ENCODE measurements around the gene GHRHR. TPM values are rescaled to one million over a fixed set of nuclear protein-coding genes. Genes with fewer than 3 reads are reported as not detected.
A peak's percentile ranks its signal among the peaks of the same experiment; 100 is the strongest.

GHRHR gene
- total RNA-seq, 4 donors from 2014 or later, result not detected

DNA sequence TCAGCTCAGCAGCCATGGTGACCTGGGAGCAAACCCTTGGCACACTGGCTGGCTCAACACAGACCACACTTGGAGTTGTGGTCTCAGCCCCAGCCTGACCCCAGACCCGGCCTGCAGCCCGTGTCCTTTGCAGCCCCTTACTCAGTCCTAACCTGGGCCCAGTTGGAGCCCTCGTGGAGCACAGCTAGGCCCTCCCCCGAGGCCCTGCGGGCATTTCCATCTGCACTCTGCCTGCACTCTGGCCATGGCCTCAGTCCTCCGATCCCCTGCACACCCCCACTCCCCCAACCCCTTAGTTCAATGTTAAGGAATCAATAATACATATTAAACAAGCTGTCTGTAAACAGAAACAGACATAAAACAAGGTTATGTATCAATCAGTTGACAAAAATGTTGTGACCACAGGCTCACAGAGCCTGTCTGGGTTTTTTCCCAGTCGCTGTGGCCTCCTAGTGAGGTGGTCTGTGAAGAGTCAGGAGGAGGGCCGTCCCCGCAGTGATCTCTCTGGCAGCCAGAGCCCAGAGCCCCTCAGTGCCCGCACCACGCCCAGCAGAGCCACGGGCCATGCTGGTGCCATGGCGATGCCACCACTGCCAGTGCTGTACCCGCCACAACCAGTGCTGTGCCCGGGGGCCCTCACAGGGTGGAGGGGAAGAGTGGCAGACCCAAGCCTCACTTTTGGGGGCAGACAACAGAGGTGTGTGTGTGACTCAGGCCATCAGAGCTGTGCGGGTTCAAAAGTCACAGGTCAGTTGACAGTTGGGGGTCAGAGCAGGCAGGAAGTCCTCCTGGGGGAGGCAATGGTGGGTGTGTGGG, 25.5 kb downstream of the GHRHR start:
- DNase-seq (ENCODE audit: extremely low spot score), result no peak
- H3K27ac ChIP-seq (replicated peaks in 1 of 4), result peak overlapping the region in 1 of 4 donors; percentile 10

DNA sequence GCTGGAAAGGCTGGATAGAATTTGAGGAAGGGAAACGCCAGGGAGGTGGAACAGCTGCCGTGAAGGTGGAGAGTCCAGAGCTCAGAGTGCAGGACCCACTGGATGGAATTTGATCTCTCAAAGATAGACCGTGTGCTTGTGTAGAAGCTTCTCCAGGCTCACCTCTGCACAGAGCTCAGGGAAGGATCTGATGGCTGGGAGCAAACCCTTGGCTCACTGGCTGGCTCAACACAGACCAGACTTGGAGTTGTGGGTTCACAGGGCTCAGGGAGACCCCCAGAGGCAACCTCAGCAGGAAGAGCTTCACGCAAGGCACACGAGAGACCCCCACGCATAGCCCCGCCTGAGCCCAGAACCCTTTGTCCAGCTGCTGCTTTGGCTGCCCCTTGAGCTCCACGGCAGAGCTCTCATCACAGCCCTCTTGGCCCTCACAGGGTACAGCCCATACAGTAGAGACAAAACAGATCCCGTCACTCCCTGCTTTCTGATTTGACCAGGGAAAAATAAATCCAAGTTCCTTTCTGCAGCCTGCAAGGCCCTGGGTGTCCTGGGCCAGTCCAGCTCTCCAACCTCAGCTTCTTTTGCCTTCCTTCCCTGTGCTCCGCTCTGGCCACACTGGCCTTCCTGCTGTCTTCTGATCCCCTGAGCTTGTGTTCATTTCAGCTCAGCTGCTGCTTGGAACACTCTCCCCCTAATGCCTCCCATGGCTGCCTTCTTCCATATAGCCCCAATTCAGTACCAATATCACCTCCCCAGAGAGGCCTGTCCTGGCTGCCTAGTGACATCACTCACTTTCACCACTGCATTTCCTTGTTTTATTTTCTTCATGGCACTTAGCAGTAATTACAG, 26.3 kb downstream of the GHRHR start:
- DNase-seq (ENCODE audit: extremely low spot score), result no peak
- H3K9me3 ChIP-seq, result no peaks in the 10 kb centered on the region
- H3K27me3 ChIP-seq, result peaks cover 0 to 16% (median 0%) of the 10 kb centered on the region in 4 donors
- H3K4me3 ChIP-seq, result no peak overlapping the region
- WGBS, result 84% methylated on average over 6 of the region's 10 CpGs
- H3K4me1 ChIP-seq, result peaks cover 0 to 21% (median 18%) of the 10 kb centered on the region in 4 donors
- no peaks in the 10 kb centered on the region for H3K36me3 ChIP-seq
- TF ChIP-seq EP300 (IDR thresholded peaks at IDR 0.05) (no peak), POLR2A (IDR thresholded peaks at IDR 0.05; ENCODE audit: low read depth) (no peak), POLR2AphosphoS5 (IDR thresholded peaks at IDR 0.05) (no peak)
- TF ChIP-seq, protein P1, sequence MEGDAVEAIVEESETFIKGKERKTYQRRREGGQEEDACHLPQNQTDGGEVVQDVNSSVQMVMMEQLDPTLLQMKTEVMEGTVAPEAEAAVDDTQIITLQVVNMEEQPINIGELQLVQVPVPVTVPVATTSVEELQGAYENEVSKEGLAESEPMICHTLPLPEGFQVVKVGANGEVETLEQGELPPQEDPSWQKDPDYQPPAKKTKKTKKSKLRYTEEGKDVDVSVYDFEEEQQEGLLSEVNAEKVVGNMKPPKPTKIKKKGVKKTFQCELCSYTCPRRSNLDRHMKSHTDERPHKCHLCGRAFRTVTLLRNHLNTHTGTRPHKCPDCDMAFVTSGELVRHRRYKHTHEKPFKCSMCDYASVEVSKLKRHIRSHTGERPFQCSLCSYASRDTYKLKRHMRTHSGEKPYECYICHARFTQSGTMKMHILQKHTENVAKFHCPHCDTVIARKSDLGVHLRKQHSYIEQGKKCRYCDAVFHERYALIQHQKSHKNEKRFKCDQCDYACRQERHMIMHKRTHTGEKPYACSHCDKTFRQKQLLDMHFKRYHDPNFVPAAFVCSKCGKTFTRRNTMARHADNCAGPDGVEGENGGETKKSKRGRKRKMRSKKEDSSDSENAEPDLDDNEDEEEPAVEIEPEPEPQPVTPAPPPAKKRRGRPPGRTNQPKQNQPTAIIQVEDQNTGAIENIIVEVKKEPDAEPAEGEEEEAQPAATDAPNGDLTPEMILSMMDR (IDR thresholded peaks at IDR 0.05), result no peak
- intact Hi-C loops (cut with DNase I), result no loop called here
- no peak overlapping the region for H3K27ac ChIP-seq (replicated peaks in 1 of 4)

More for the DNA sequence above, 25.5 kb downstream of the GHRHR start:
- peaks cover 0 to 16% (median 0%) of the 10 kb centered on the region in 4 donors for H3K27me3 ChIP-seq
- no peak overlapping the region for H3K4me3 ChIP-seq
- TF ChIP-seq POLR2AphosphoS5 (IDR thresholded peaks at IDR 0.05) (no peak), POLR2A (IDR thresholded peaks at IDR 0.05; ENCODE audit: low read depth) (no peak), EP300 (IDR thresholded peaks at IDR 0.05) (no peak)
- TF ChIP-seq, protein P1 (IDR thresholded peaks at IDR 0.05), result no peak
- H3K36me3 ChIP-seq, result no peaks in the 10 kb centered on the region
- intact Hi-C loops (cut with DNase I), result no loop called here
- H3K4me1 ChIP-seq, result peaks cover 0 to 23% (median 18%) of the 10 kb centered on the region in 4 donors
- WGBS, result 93% methylated on average over 13 of the region's 16 CpGs
- no peaks in the 10 kb centered on the region for H3K9me3 ChIP-seq

DNA sequence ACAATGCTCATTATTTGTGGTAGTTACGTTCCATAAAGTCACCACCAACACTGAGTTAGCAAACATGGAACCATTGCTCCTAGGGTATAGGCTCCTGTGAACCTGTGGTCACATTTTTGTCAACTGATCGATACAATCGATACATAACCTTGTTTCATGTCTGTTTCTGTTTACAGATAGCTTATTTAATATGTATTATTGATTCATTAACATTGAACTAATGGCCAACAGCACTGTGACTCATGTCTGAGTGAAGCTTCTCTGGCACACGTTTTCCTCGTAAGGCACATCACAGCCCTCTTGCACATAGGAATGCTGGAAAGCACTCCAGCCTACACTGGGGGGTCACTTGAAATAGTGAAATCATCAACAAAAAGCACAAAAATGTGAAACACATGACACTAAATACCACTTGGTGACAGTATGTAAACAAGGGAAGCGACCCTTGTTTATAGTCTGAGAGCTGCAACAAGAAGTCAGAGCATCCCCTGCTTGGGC, 27.0 kb downstream of the GHRHR start:
- 91% methylated on average over 6 of the region's 6 CpGs for WGBS
- no peak for TF ChIP-seq POLR2A (IDR thresholded peaks at IDR 0.05; ENCODE audit: low read depth)
- TF ChIP-seq, protein P1 (IDR thresholded peaks at IDR 0.05), result no peak
- TF ChIP-seq EP300 (IDR thresholded peaks at IDR 0.05), result no peak
- no peak for TF ChIP-seq POLR2AphosphoS5 (IDR thresholded peaks at IDR 0.05)
- Histone ChIP-seq H3K36me3 (no peaks in the 10 kb centered on the region), H3K9me3 (no peaks in the 10 kb centered on the region), H3K27ac (replicated peaks in 1 of 4) (no peak overlapping the region), H3K4me3 (no peak overlapping the region), H3K27me3 (peaks cover 0 to 16% (median 0%) of the 10 kb centered on the region in 4 donors), H3K4me1 (peaks cover 0 to 21% (median 18%) of the 10 kb centered on the region in 4 donors)
- intact Hi-C loops (cut with DNase I), result no loop called here
- no peak for DNase-seq (ENCODE audit: extremely low spot score)

DNA sequence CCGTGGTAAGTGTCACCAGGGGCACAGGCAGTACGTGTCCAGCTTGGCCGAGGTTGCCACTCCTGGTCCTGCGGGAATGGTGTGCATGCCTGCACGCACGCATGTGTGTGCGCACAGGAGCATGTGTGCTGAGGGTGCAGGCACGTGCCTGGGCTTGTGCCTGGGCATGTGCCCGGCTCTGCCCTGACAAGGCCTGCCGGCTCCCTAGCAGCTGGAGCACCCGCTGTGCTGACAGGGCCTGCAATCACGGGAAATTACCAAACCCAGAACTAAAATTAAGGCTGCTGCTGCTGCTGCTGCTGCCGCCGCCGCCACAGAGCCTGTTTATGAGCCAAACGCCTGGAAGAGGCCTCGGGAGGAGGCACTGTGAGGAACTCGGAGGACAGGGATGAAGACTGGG, 28.7 kb downstream of the GHRHR start:
- Histone ChIP-seq H3K27ac (replicated peaks in 1 of 4) (no peak overlapping the region), H3K4me3 (no peak overlapping the region), H3K36me3 (no peaks in the 10 kb centered on the region), H3K4me1 (peaks cover 0 to 29% (median 18%) of the 10 kb centered on the region in 4 donors), H3K27me3 (peaks cover 0 to 5% (median 0%) of the 10 kb centered on the region in 4 donors), H3K9me3 (no peaks in the 10 kb centered on the region)
- intact Hi-C loops (cut with DNase I), result no loop called here
- WGBS, result 83% methylated on average over 18 of the region's 18 CpGs
- no peak for TF ChIP-seq POLR2A (IDR thresholded peaks at IDR 0.05; ENCODE audit: low read depth)
- TF ChIP-seq EP300 (IDR thresholded peaks at IDR 0.05), result no peak
- no peak for DNase-seq (ENCODE audit: extremely low spot score)

All from esophagus muscularis mucosa (tissue), 4 donors.